GM19193 (cell line): ENCODE results near the gene NFATC2IP.

Experiments used
- POLR2A ChIP-seq: IDR thresholded peaks from 4 replicates; pipeline ENCODE4 v1.6.1; 2011; ENCODE audit not compliant: insufficient read depth, insufficient read length; ENCODE audit errors: extremely low read depth

The NFATC2IP gene

GRCh38 chr16:28981517-28981916 is 30.8 kb downstream of the NFATC2IP start:
- no peak for TF ChIP-seq POLR2A

- TF ChIP-seq POLR2A, result no peak
Observed at GRCh38 chr16:28982418-28982817, 31.7 kb downstream of the NFATC2IP start.

GRCh38 chr16:28982949-28983348 is 32.2 kb downstream of the NFATC2IP start:
- no peak for TF ChIP-seq POLR2A

- TF ChIP-seq POLR2A, result no peak
Observed at GRCh38 chr16:28983644-28984043, 32.9 kb downstream of the NFATC2IP start.

- TF ChIP-seq POLR2A, result no peak
Observed at GRCh38 chr16:28984091-28984490, 33.4 kb downstream of the NFATC2IP start.

- TF ChIP-seq POLR2A, result peak; percentile 32
Observed at GRCh38 chr16:28984619-28985135, 33.9 kb downstream of the NFATC2IP start, which contains the start of gene LAT. Gene LAT, plus strand, starts transcription at chr16:28985052. Its CDS starts 366 bp downstream, at chr16:28985418.

- no peak for TF ChIP-seq POLR2A
Observed at GRCh38 chr16:28985211-28986041, 34.7 kb downstream of the NFATC2IP start.

GRCh38 chr16:28986046-28986445 is 35.3 kb downstream of the NFATC2IP start:
- TF ChIP-seq POLR2A, result no peak

- TF ChIP-seq POLR2A, result no peak
Observed at GRCh38 chr16:28986492-28986891, 35.8 kb downstream of the NFATC2IP start.

- TF ChIP-seq POLR2A, result no peak
Observed at GRCh38 chr16:28987170-28987853, 36.6 kb downstream of the NFATC2IP start.

- TF ChIP-seq POLR2A, result no peak
Observed at GRCh38 chr16:28989363-28989762, 38.6 kb downstream of the NFATC2IP start.

- TF ChIP-seq POLR2A, result no peak
Observed at GRCh38 chr16:28990375-28991040, 39.8 kb downstream of the NFATC2IP start.

GRCh38 chr16:28991687-28992086 is 41.0 kb downstream of the NFATC2IP start:
- TF ChIP-seq POLR2A, result no peak

GRCh38 chr16:28992496-28992895 is 41.8 kb downstream of the NFATC2IP start:
- no peak for TF ChIP-seq POLR2A

GRCh38 chr16:28998837-28999236 is 48.1 kb downstream of the NFATC2IP start:
- TF ChIP-seq POLR2A, result no peak
